ENCODE measurements around the gene CPVL. TPM values are rescaled to one million over a fixed set of nuclear protein-coding genes. Genes with fewer than 3 reads are reported as not detected.

The CPVL gene
- total and polyA plus RNA-seq, 4 donors: 6.0 to 39.0 (median 12.9) TPM

DNA sequence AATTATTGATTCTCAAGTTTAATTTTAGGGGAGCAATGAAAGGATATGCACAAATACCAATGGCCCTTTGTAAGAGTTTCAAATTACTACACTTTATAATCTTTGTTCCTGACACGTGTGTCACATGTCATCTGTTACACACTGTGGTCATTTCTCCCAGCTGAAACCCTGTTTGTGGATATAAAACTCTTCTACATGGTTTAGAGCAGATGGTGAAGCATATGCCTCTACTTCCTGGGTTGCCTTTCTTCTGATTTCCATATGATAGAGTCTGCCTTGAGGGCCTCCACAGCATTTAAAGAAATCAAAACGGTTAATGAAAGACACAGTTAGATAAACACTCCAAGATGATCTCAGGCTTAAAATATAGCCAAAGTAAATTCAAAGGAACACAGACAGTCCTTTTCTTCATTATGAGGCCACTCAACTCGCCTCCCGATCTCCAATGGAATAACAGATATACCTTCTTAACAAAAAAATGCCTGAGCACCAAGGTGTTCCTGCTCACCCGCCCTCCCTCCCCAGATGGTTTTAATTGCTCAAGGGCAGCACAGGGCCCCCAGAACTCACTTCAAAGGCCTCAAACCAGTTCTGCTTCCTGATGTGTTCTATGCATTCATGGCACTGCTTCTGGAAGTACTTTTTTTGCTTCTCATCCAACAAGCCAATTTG is 75.0 kb downstream of the CPVL start:
- TF ChIP-seq, protein P1, sequence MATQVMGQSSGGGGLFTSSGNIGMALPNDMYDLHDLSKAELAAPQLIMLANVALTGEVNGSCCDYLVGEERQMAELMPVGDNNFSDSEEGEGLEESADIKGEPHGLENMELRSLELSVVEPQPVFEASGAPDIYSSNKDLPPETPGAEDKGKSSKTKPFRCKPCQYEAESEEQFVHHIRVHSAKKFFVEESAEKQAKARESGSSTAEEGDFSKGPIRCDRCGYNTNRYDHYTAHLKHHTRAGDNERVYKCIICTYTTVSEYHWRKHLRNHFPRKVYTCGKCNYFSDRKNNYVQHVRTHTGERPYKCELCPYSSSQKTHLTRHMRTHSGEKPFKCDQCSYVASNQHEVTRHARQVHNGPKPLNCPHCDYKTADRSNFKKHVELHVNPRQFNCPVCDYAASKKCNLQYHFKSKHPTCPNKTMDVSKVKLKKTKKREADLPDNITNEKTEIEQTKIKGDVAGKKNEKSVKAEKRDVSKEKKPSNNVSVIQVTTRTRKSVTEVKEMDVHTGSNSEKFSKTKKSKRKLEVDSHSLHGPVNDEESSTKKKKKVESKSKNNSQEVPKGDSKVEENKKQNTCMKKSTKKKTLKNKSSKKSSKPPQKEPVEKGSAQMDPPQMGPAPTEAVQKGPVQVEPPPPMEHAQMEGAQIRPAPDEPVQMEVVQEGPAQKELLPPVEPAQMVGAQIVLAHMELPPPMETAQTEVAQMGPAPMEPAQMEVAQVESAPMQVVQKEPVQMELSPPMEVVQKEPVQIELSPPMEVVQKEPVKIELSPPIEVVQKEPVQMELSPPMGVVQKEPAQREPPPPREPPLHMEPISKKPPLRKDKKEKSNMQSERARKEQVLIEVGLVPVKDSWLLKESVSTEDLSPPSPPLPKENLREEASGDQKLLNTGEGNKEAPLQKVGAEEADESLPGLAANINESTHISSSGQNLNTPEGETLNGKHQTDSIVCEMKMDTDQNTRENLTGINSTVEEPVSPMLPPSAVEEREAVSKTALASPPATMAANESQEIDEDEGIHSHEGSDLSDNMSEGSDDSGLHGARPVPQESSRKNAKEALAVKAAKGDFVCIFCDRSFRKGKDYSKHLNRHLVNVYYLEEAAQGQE (IDR thresholded peaks at IDR 0.05): no peak
- TF ChIP-seq RAD21 (IDR thresholded peaks at IDR 0.05) (no peak), NR2F2 (IDR thresholded peaks at IDR 0.05) (no peak), YY1 (IDR thresholded peaks at IDR 0.05) (no peak), ZBTB33 (IDR thresholded peaks at IDR 0.05) (no peak), EGR1 (IDR thresholded peaks at IDR 0.05; ENCODE audit: low read depth in 2 of 2) (no peak), JUND (IDR thresholded peaks at IDR 0.05) (no peak), HNF4G (IDR thresholded peaks at IDR 0.05) (no peak), FOXA2 (IDR thresholded peaks at IDR 0.05) (no peak), GABPA (IDR thresholded peaks at IDR 0.05 in 1 of 2, conservative IDR thresholded peaks at IDR 0.05 in 1 of 2) (no peak), HNF4A (conservative IDR thresholded peaks at IDR 0.05) (no peak), FOXA1 (IDR thresholded peaks at IDR 0.05) (no peak)
- TF ChIP-seq, protein P2, sequence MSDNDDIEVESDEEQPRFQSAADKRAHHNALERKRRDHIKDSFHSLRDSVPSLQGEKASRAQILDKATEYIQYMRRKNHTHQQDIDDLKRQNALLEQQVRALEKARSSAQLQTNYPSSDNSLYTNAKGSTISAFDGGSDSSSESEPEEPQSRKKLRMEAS (IDR thresholded peaks at IDR 0.05): no peak
- Histone ChIP-seq H3K36me3 (ENCODE audit: control insufficient read depth in 4 of 4, insufficient read depth in 3 of 4, low read depth in 1 of 4, low read length in 3 of 4) (no peaks in the 10 kb centered on the region), H3K9me3 (ENCODE audit: control insufficient read depth in 4 of 4, low read length in 3 of 4) (no peaks in the 10 kb centered on the region), H3K9ac (ENCODE audit: low read depth in 1 of 2, low read length in 2 of 2) (no peak overlapping the region), H3K27me3 (ENCODE audit: control insufficient read depth in 4 of 4, insufficient read depth in 4 of 4, low read length in 3 of 4) (no peaks in the 10 kb centered on the region), H3K4me1 (ENCODE audit: control insufficient read depth in 4 of 4, insufficient read depth in 4 of 4, low read length in 3 of 4) (no peaks in the 10 kb centered on the region), H3K4me3 (ENCODE audit: low read depth in 1 of 3, low read length in 3 of 3) (no peak overlapping the region), H3K27ac (ENCODE audit: low read depth in 1 of 2, low read length in 2 of 2) (no peak overlapping the region)
- DNase-seq (ENCODE audit: low spot score): no peak
- 81% methylated on average over 5 of the region's 5 CpGs for WGBS

- WGBS: 96% methylated on average over 2 of the region's 2 CpGs
- no peak for TF ChIP-seq YY1 (IDR thresholded peaks at IDR 0.05)
- TF ChIP-seq SP1 (IDR thresholded peaks at IDR 0.05): no peak
- TF ChIP-seq RXRA (IDR thresholded peaks at IDR 0.05): no peak
- no peak for TF ChIP-seq RAD21 (IDR thresholded peaks at IDR 0.05)
- TF ChIP-seq HNF4G (IDR thresholded peaks at IDR 0.05): no peak
- no peak for TF ChIP-seq TAF1 (conservative IDR thresholded peaks at IDR 0.05)
- TF ChIP-seq EGR1 (IDR thresholded peaks at IDR 0.05; ENCODE audit: low read depth in 2 of 2): no peak
- TF ChIP-seq, protein P1 (IDR thresholded peaks at IDR 0.05): no peak
- TF ChIP-seq, protein P2 (IDR thresholded peaks at IDR 0.05): no peak
- no peak for TF ChIP-seq HNF4A (conservative IDR thresholded peaks at IDR 0.05)
- no peak for TF ChIP-seq FOXA1 (IDR thresholded peaks at IDR 0.05)
- TF ChIP-seq JUND (IDR thresholded peaks at IDR 0.05): no peak
- TF ChIP-seq NR2F2 (IDR thresholded peaks at IDR 0.05): no peak
- TF ChIP-seq, protein P3, sequence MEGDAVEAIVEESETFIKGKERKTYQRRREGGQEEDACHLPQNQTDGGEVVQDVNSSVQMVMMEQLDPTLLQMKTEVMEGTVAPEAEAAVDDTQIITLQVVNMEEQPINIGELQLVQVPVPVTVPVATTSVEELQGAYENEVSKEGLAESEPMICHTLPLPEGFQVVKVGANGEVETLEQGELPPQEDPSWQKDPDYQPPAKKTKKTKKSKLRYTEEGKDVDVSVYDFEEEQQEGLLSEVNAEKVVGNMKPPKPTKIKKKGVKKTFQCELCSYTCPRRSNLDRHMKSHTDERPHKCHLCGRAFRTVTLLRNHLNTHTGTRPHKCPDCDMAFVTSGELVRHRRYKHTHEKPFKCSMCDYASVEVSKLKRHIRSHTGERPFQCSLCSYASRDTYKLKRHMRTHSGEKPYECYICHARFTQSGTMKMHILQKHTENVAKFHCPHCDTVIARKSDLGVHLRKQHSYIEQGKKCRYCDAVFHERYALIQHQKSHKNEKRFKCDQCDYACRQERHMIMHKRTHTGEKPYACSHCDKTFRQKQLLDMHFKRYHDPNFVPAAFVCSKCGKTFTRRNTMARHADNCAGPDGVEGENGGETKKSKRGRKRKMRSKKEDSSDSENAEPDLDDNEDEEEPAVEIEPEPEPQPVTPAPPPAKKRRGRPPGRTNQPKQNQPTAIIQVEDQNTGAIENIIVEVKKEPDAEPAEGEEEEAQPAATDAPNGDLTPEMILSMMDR (IDR thresholded peaks at IDR 0.05; ENCODE audit: low read depth, low read length, missing input control): no peak
- TF ChIP-seq ATF3 (IDR thresholded peaks at IDR 0.05): no peak
Observed at GRCh38 chr7:29066641-29067040, 79.7 kb downstream of the CPVL start.

More at GRCh38 chr7:29066641-29067040, 79.7 kb downstream of the CPVL start:
- no peaks in the 10 kb centered on the region for H3K36me3 ChIP-seq (ENCODE audit: control insufficient read depth in 4 of 4, insufficient read depth in 3 of 4, low read depth in 1 of 4, low read length in 3 of 4)
- no peak overlapping the region for H3K27ac ChIP-seq (ENCODE audit: low read depth in 1 of 2, low read length in 2 of 2)
- H3K9me3 ChIP-seq (ENCODE audit: control insufficient read depth in 4 of 4, low read length in 3 of 4): no peaks in the 10 kb centered on the region
- no peaks in the 10 kb centered on the region for H3K4me1 ChIP-seq (ENCODE audit: control insufficient read depth in 4 of 4, insufficient read depth in 4 of 4, low read length in 3 of 4)
- DNase-seq (ENCODE audit: low spot score): no peak
- H3K4me3 ChIP-seq (ENCODE audit: low read depth in 1 of 3, low read length in 3 of 3): no peak overlapping the region
- H3K9ac ChIP-seq (ENCODE audit: low read depth in 1 of 2, low read length in 2 of 2): no peak overlapping the region
- H3K27me3 ChIP-seq (ENCODE audit: control insufficient read depth in 4 of 4, insufficient read depth in 4 of 4, low read length in 3 of 4): no peaks in the 10 kb centered on the region
